Spleen (tissue), 7 donors: ENCODE data around the gene PTPRE.

Experiments
- CTCF ChIP-seq, 11 experiments: fragments of 200-600 bp in 7 of 11; fragments of 450-650 bp in 4 of 11; sonication (generic) in 4 of 11; IDR thresholded peaks in 8 of 11; conservative IDR thresholded peaks in 3 of 11; 1 replicate in 7 of 11; 2 replicates in 4 of 11; pipeline versions ENCODE4 v1.4.0 to v1.8.0; 2016 to 2021; ENCODE audit warnings: antibody characterized with exemption in 11 of 11, inconsistent platforms in 4 of 11, mild to moderate bottlenecking in 1 of 11
- POLR2A ChIP-seq, 3 donors: fragments of 450-650 bp; IDR thresholded peaks; one replicate each; pipeline ENCODE4 v1.5.1; 2017; ENCODE audit warnings: antibody characterized with exemption in 3 of 3, mild to moderate bottlenecking in 1 of 3
- donor health status: DM: no; HTN: no; CAD: no; lungs with moderate emphysema.
- donor health status: DM: no; HTN: no; CAD: no.
- donor health status: DM: no; HTN: no; CAD: no.

- TF ChIP-seq CTCF (IDR thresholded peaks at IDR 0.05 in 8 of 11, conservative IDR thresholded peaks at IDR 0.05 in 3 of 11), result no peak
- no peak for TF ChIP-seq POLR2A (IDR thresholded peaks at IDR 0.05)
These were observed 133.8 kb downstream of the PTPRE start for GRCh38 chr10:128040681-128041080.
